Testis (tissue), 2 donors: ENCODE results near the gene CMTM7.

ENCODE experiments used
- CTCF ChIP-seq, 3 experiments: fragments of 450-650 bp in 2 of 3; fragments of 200-600 bp in 1 of 3; sonication (generic) in 1 of 3; IDR thresholded peaks; one replicate each; pipeline ENCODE4 v1.5.1; 2016 to 2019; ENCODE audit warnings: antibody characterized with exemption in 3 of 3, mild to moderate bottlenecking in 2 of 3, moderate library complexity in 1 of 3
- POLR2A ChIP-seq: fragments of 450-650 bp; IDR thresholded peaks from one replicate; pipeline ENCODE4 v1.6.1; 2017; ENCODE audit warnings: antibody characterized with exemption, mild to moderate bottlenecking, moderate library complexity

GRCh38 chr3:32421991-32422859 lies 30.6 kb downstream of the CMTM7 start:
- TF ChIP-seq CTCF (IDR thresholded peaks at IDR 0.05) (no peak), POLR2A (no peak)
